NCI-H2227 treated with DMSO at 0.1 percent for 48 hours (cell line): ENCODE data around the gene MED29.

Experiments used
- DNase-seq: peaks from one replicate; lab custom pipeline; 2025; lab: John Stamatoyannopoulos, UW

Gene MED29

GRCh38 chr19:39411081-39411831 is 20.1 kb downstream of the MED29 start:
- no peak for DNase-seq

GRCh38 chr19:39411832-39412099 is 20.6 kb downstream of the MED29 start:
- DNase-seq: peak; percentile 100

- DNase-seq: peak; percentile 100
These were observed 21.1 kb downstream of the MED29 start, which contains the start of gene PLEKHG2 for GRCh38 chr19:39412100-39412866. Gene PLEKHG2 (plus strand): TSS chr19:39412669. CDS start chr19:39414087, 1,418 bp downstream.

GRCh38 chr19:39412867-39413271 is 21.7 kb downstream of the MED29 start:
- DNase-seq: no peak

- DNase-seq: peak; percentile 86
These were observed 22.2 kb downstream of the MED29 start for GRCh38 chr19:39413272-39413910.

- peak; percentile 87 for DNase-seq
These were observed 22.9 kb downstream of the MED29 start for GRCh38 chr19:39413911-39414608.

GRCh38 chr19:39415111-39416046 is 24.2 kb downstream of the MED29 start:
- no peak for DNase-seq

- no peak for DNase-seq
These were observed 25.3 kb downstream of the MED29 start for GRCh38 chr19:39416152-39417120.

- no peak for DNase-seq
These were observed 26.4 kb downstream of the MED29 start for GRCh38 chr19:39417463-39418181.

- no peak for DNase-seq
These were observed 27.8 kb downstream of the MED29 start for GRCh38 chr19:39419003-39419402.

- no peak for DNase-seq
These were observed 29.6 kb downstream of the MED29 start for GRCh38 chr19:39420769-39421168.

GRCh38 chr19:39422020-39422419 is 30.8 kb downstream of the MED29 start:
- no peak for DNase-seq

- DNase-seq: no peak
These were observed 32.3 kb downstream of the MED29 start for GRCh38 chr19:39423258-39424086.

- DNase-seq: no peak
These were observed 33.8 kb downstream of the MED29 start for GRCh38 chr19:39424934-39425333.

GRCh38 chr19:39425744-39426143 is 34.6 kb downstream of the MED29 start:
- no peak for DNase-seq

GRCh38 chr19:39426170-39426569 is 35.0 kb downstream of the MED29 start:
- peak; percentile 72 for DNase-seq

GRCh38 chr19:39427707-39428106 is 36.5 kb downstream of the MED29 start:
- no peak for DNase-seq
